OCI-LY7 (cell line): ENCODE results near the gene GSKIP.

ENCODE experiments used
- EZH2phosphoT487 ChIP-seq: fragments of 200-600 bp; sonication (generic); IDR thresholded peaks from 2 replicates; pipeline ENCODE4 v1.6.1; 2018; ENCODE audit warnings: low read depth, borderline replicate concordance, mild to moderate bottlenecking, mixed run types, antibody characterized with exemption, low read length, moderate library complexity, mixed read lengths
- TF ChIP-seq, protein P1 (sequence below): fragments of 200-600 bp; sonication (generic); conservative IDR thresholded peaks from 2 replicates; pipeline ENCODE4 v1.5.1; 2014; ENCODE audit warnings: mild to moderate bottlenecking, antibody characterized with exemption, low read length, moderate library complexity, mixed read lengths

GRCh38 chr14:96416292-96416691 lies 53.0 kb downstream of the GSKIP start:
- TF ChIP-seq, protein P1, sequence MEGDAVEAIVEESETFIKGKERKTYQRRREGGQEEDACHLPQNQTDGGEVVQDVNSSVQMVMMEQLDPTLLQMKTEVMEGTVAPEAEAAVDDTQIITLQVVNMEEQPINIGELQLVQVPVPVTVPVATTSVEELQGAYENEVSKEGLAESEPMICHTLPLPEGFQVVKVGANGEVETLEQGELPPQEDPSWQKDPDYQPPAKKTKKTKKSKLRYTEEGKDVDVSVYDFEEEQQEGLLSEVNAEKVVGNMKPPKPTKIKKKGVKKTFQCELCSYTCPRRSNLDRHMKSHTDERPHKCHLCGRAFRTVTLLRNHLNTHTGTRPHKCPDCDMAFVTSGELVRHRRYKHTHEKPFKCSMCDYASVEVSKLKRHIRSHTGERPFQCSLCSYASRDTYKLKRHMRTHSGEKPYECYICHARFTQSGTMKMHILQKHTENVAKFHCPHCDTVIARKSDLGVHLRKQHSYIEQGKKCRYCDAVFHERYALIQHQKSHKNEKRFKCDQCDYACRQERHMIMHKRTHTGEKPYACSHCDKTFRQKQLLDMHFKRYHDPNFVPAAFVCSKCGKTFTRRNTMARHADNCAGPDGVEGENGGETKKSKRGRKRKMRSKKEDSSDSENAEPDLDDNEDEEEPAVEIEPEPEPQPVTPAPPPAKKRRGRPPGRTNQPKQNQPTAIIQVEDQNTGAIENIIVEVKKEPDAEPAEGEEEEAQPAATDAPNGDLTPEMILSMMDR = no peak
- no peak for TF ChIP-seq EZH2phosphoT487
